Neural progenitor cell (in vitro differentiated cells): ENCODE data around the gene KRT39.

ENCODE experiments used
- EZH2 ChIP-seq: fragments of 200-600 bp; sonication (generic); IDR thresholded peaks from 2 replicates; pipeline ENCODE4 v1.6.1; 2017; ENCODE audit warnings: antibody characterized with exemption, mild to moderate bottlenecking, moderate library complexity
- TF ChIP-seq, protein P1 (sequence below): fragments of 200-600 bp; sonication (generic); IDR thresholded peaks from 2 replicates; pipeline ENCODE4 v1.5.1; 2017; ENCODE audit warnings: antibody characterized with exemption, mild to moderate bottlenecking

DNA sequence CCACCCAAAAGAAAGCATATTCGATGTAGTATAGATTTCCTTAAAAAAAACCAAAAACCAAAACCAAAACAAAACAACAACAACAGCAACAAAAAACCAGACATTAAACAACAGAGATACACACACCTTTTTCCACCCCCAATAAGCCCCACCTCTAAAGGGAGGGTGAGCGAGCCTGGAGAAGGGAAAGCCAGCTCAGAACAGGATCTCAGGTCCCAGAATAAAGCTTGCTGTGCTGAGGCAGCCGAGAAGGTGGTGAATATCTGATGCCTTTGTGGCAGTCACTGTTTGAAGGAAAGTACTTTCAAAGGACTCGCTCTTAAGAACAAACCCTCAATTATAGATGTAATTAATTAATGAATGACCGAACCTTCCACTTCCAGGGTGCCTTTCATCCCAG lies 29.8 kb downstream of the KRT39 start:
- TF ChIP-seq, protein P1, sequence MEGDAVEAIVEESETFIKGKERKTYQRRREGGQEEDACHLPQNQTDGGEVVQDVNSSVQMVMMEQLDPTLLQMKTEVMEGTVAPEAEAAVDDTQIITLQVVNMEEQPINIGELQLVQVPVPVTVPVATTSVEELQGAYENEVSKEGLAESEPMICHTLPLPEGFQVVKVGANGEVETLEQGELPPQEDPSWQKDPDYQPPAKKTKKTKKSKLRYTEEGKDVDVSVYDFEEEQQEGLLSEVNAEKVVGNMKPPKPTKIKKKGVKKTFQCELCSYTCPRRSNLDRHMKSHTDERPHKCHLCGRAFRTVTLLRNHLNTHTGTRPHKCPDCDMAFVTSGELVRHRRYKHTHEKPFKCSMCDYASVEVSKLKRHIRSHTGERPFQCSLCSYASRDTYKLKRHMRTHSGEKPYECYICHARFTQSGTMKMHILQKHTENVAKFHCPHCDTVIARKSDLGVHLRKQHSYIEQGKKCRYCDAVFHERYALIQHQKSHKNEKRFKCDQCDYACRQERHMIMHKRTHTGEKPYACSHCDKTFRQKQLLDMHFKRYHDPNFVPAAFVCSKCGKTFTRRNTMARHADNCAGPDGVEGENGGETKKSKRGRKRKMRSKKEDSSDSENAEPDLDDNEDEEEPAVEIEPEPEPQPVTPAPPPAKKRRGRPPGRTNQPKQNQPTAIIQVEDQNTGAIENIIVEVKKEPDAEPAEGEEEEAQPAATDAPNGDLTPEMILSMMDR = no peak
- TF ChIP-seq EZH2 = no peak
